NOMO-1 treated with DMSO at 0.1 percent for 48 hours (cell line): ENCODE results near the gene KISS1.
"Not testable (repeated sequence)": the region's sequence is repeated elsewhere in the genome, so short reads cannot be mapped to it uniquely, and the experiment has no call there.

Experiments used
- DNase-seq: peaks from one replicate; lab custom pipeline; 2025; ENCODE audit not compliant: unreplicated experiment; lab: John Stamatoyannopoulos, UW

KISS1 gene

GRCh38 chr1:204196068-204196795, at the start of gene KISS1:
Gene KISS1 (minus strand): TSS chr1:204196491. CDS start chr1:204192876, 3,615 bp downstream.
- DNase-seq, result no peak

GRCh38 chr1:204242920-204243319, 46.6 kb upstream of the KISS1 start:
- DNase-seq, result no peak

DNA sequence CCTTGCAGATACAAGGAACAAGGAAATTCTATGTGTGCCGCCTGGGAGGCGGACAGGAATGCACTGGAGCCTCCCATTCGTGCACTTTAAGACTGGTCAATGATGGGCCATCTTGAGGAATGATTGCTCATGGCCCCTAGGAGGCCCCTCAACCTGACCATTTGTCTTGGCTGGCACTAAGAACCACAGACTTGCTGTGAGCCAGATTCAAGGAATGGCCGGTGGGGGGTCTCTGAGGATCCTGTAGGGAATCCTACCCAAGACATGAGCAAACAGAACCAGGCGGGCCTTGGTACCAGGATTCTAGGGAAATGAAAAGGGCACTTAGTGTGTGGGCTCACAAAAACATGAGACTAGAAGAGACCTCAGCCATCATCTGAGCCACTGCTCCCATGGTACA, 45.6 kb upstream of the KISS1 start:
- DNase-seq, result no peak

GRCh38 chr1:204241050-204241449, 44.8 kb upstream of the KISS1 start:
- no peak for DNase-seq

GRCh38 chr1:204240233-204240632, 43.9 kb upstream of the KISS1 start:
- no peak for DNase-seq

- not testable (repeated sequence) for DNase-seq
These were observed 43.1 kb upstream of the KISS1 start for GRCh38 chr1:204239401-204239800.

DNA sequence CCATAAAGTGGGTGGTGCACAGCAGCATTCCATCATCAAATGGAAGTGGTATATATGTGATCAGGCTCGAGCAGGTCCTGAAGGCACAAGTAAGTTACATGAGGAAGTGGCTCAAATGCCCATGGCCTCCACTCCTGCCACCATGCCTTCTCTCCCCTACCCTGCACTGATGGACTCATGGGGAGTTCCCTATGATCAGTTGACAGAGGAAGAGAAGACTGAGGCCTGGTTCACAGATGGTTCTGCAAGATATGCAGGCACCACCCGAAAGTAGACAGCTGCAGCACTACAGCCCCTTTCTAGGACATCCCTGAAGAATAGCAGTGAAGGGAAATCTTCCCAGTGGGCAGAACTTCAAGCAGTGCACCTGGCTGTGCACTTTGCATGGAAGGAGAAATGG, 42.2 kb upstream of the KISS1 start:
- not testable (repeated sequence) for DNase-seq

DNA sequence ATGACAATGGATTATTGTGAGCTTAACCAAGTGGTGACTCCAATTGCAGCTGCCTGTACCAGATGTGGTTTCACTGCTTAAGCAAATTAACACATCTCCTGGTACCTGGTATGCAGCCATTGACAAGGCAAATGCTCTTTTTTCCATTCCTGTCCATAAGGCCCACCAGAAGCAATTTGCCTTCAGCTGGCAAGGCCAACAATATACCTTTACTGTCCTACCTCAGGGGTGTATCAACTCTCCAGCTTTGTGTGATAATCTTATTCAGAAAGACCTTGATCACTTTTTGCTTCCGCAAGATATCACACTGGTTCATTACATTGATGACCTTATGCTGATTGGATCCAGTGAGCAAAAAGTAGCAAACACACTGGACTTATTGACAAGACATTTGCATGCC, 41.2 kb upstream of the KISS1 start:
- DNase-seq, result not testable (repeated sequence)

DNA sequence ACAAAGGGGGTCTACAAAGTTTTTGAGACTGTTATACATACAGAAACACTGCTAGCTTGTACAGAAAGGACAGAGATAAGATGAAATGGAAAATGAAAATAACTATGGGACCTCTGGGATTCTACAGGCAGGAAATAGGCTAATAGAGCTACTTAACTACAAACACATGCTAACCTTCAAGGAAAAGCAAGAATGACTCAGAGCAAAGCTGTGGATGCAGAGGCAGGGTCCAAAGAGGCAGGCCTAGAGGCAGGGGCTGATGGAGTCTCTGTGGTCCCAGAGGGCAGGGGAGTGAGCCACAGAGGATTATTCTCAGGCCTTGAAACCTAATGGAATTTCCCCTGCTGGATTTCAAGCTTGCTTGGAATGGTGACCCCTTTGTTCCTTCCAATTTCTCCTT, 36.2 kb upstream of the KISS1 start:
- DNase-seq, result no peak

GRCh38 chr1:204230211-204230610, 33.9 kb upstream of the KISS1 start:
- DNase-seq, result no peak

GRCh38 chr1:204228896-204229295, 32.6 kb upstream of the KISS1 start:
- no peak for DNase-seq

- no peak for DNase-seq
These were observed 31.9 kb upstream of the KISS1 start for GRCh38 chr1:204227996-204228785.

GRCh38 chr1:204227351-204227750, 31.1 kb upstream of the KISS1 start:
- no peak for DNase-seq

DNA sequence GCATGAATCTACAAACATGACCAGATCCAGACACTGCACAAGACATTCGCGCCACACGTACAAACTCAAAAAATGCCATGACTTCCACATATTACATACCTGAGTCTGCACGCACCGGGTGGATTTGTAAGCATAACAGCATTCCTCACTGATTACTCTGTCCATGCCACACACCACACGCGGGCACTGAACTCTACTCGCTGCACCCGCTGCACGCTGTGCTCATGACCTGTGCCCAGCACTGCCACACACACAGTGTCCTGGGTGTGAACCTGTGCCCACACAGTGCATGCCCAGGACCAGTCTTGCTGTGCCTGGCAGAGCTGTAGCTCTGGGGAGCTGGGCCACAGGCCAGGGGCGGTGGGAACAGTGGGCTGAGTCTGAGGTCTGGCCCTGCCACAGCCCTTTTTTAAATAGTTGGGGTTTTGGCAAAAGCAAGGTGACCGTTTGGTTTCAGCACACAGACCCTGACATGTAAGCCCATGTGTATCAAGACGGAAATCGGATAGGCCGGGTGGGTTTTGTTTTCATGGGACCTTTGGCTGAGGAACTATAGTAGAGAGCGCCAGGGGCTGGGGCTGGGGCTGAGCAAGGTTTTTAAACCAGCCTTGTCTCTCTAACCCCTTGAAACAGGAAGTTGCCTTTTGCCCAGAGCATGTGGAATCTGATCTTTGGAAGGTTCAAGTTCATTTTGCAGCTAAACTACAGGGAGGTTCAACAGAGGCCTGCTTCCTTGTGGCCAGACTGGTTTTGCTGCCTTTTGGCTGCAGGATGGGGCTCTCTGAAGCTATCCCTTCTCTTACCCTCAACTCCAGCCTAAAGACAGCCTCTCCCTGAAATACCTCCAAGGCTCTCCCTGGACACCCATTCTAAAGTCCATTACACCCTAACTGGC, 29.8 kb upstream of the KISS1 start:
- DNase-seq, result peak; percentile 31

- DNase-seq, result no peak
These were observed 28.4 kb upstream of the KISS1 start for GRCh38 chr1:204224655-204225054.

- DNase-seq, result no peak
These were observed 27.0 kb upstream of the KISS1 start for GRCh38 chr1:204223129-204223860.

DNA sequence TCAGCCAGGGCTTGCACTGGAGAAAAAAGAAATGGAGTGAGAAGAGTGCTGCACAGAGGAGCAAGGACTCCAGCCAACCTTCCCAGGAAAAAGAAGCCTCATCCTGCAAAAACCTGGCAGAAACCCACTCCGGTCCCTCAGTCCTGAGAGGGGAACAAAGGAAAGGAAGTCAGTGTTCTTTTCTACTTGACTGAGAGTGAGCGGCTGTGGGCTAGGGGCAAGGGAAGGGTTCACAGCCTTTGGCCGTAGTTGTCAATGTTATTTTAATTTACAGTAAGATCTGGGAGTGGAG, 26.4 kb upstream of the KISS1 start:
- no peak for DNase-seq

GRCh38 chr1:204222006-204222763, 25.9 kb upstream of the KISS1 start:
- no peak for DNase-seq

- no peak for DNase-seq
These were observed 25.0 kb upstream of the KISS1 start for GRCh38 chr1:204221271-204221670.

DNA sequence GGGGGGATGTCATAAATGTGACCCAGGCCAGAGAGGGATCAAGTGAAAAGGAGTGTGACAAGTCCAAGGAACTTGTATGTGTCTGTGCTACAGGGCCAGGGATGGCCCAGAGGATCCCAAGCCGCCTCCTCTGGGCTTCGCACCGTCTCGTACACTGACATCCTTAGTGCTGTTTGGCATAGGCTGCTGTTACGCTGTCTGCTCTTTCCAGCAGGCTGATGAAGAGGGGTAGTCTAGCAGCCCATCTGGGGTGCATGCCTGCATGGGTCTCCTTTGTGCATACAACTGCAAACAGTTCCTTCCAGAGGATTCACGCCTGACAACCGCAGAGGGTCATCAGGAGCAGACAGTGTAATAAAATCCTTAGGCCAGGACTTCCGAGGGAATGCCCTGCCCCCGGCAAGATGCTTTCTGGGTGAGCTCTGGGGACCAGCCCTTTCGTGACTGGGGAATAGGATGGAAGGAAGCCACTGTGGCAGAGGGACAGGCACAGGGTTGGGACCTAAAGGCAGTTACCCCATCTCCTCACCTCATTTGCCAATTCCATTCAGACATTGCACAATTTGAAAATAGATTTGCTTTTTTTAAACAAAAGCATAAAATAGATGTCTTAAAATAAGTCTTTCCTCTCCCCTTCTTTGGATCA, 23.8 kb upstream of the KISS1 start:
- no peak for DNase-seq
